HG03159 (cell line): Measurements from ENCODE around the gene TCF4.
A peak's percentile ranks its signal among the peaks of the same experiment; 100 is the strongest.

Source experiments
- ATAC-seq: cut with Tn5 transposase; IDR thresholded peaks from one replicate; pipeline ENCODE4 v1.9.1; 2021; ENCODE audit warnings: mild to moderate bottlenecking, moderate library complexity; ENCODE audit not compliant: unreplicated experiment

Gene TCF4

DNA sequence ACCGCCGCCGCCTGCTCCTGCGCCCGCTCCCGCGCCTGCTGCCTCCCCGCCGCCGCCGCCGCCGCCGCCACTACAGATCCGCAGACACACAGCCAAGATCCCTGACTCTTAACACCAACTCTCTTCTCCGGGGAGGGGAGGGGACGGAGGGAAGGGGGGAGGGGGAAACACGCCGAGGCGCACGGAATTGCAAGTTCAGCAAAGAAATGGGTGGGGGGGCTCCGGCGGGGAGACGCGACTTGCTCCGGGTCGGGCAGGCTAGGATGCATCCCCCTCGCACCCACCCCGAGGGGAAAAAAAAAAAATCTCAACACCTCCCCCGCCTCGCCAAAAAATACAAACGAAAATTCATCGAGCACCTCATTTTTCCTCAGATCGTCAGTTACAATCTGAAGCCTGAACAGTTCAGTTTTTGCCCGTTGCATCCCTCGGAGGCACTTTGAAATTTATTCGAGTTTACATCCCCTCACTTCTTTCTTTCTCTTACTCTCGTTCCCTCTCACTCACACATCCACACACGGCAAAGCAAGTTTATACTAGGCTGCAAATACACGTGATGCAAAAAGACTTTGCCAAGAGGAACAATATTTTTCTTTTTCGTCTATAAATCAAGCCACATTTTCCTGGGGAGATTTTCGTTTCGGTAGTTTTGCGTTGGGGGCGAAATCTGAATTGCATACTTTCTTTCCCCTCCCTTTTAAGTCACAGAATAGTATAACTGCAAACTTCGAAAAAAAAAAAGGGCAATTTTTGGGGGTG lies at the start of gene TCF4:
Gene TCF4, minus strand, starts transcription at position 82 of the 759 bp plus-strand sequence. CDS start 1,076 bp downstream, outside the sequence.
- no peak for ATAC-seq

DNA sequence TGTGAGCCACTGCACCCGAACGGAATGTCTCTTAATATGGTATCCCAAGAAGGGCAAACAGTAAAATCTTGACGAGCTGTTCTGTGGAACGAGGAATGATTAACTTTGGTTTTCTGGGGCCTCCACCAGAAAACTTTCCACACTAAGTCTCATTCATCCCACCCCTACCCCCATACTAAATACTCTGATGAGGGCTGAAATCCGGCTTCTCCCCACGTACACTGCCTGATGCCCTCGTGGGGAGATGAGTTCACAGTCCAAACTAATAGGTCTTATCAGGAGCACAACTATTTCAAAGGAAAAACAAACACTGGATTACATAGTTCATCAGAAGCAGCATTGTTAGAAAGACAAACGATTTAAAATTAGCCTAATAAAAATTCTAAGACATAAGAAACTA lies 49.2 kb upstream of the TCF4 start:
- ATAC-seq = no peak

GRCh38 chr18:55635439-55635838 lies 47.4 kb upstream of the TCF4 start:
- no peak for ATAC-seq

- no peak for ATAC-seq
These were observed 46.6 kb upstream of the TCF4 start for GRCh38 chr18:55634545-55634944.

DNA sequence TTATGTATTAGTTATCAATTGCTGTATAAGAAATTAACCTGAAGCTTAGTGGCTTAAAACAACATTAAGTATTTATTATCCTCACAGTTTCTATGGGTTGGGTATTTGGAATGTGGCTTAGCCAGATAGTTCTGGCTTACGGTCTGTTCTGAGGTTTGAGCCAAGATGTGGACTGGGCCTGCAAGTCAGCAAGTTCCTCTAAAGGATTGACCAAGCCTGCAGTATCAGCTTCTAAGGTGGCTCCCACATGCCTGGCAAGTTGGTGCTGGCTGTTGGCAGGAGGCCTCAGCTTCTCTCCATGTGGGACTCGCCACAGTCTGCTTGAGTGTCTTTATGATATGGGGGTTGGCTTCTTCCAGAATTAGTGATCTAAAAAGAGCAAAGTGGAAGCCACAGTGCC lies 45.0 kb upstream of the TCF4 start:
- ATAC-seq = no peak

DNA sequence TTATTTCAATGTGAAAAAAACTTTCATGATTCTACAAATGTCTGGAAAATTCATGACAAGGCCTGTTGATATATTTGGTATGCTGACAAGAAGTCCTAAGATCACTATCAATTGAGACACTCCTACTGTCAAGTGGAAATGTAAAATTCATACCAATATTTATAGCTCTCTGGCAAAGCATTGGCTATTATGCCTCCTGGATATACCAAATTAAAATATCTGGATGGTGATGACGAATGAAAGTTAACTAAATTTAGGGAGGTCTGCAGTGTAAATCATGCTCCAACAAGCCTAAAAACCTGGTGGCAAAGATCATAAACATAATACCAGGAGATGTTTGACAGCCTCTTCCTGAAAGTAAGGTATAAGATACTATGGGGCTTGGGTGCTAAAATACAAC lies 41.1 kb upstream of the TCF4 start:
- ATAC-seq = no peak

GRCh38 chr18:55627007-55627406 lies 39.0 kb upstream of the TCF4 start:
- no peak for ATAC-seq

GRCh38 chr18:55625901-55626300 lies 37.9 kb upstream of the TCF4 start:
- no peak for ATAC-seq

GRCh38 chr18:55623626-55624025 lies 35.6 kb upstream of the TCF4 start:
- no peak for ATAC-seq

- no peak for ATAC-seq
These were observed 22.5 kb upstream of the TCF4 start for GRCh38 chr18:55610506-55610905.

DNA sequence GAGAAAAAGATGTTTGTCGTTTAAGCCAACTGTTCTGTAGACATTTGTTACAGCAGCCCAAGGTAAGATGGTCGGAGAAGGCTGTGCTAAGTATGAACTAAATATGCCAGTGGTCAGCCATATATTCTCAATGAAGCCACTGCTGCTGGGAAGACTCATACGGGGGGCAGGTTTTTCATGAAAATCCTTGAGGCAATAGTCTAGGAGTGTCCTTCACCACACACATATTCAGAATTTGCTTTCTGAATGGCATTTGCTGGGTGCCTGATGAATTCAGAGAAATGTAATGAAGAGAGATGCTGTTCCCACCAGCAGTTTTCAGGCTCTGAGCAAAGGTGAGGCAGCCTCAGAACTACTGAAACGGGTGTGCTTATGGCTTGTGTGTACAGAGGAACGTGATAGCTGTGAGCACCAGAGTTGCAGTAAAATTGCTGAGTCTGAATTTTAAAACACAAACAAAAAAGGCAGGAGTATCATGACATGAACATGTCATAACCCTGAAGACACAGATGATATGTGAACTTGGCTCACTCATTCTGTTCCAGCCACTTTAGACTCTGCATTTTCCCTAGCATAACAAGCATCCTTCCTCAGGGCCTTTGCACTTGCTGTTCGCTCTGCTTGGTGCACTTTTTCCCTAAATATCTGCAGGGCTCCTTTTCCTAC lies 21.3 kb upstream of the TCF4 start:
- ATAC-seq = no peak

DNA sequence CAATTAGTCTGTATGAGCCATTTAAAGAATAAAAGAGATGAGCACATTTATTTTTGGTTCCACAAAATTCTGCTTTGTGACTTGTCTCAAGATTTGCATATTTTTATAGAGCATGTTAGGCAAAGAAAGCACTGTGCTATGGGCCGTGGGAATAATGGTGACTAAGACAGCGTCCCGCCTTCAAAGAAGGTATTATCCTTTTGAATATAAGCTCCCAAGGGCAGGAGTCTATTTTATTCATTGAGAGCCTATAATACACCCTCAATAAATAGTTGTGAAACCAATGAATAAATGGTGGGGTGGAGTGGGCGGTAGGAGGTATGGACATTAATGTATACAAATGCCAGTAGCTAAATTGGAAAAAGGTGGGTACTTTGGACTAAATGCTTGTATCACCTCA lies 20.5 kb upstream of the TCF4 start:
- no peak for ATAC-seq

DNA sequence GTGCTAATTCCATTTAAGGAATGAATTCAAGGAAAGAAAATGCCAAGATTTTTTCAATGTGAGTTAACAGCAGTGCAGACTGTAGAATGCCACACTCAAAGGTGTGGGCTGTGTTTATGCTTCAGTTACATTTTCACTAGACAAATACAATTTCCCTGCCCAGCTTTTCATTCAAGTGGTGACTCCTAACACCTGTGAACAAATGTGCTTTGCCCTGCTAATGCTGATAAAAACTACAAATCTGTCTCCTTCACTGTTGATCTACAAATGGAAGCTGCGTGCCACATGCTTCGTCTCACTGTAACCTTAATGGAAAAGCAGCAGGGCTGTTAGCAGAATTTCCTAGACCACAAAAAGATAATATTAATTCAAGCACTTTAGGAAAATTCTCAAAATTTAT lies 19.8 kb upstream of the TCF4 start:
- no peak for ATAC-seq

DNA sequence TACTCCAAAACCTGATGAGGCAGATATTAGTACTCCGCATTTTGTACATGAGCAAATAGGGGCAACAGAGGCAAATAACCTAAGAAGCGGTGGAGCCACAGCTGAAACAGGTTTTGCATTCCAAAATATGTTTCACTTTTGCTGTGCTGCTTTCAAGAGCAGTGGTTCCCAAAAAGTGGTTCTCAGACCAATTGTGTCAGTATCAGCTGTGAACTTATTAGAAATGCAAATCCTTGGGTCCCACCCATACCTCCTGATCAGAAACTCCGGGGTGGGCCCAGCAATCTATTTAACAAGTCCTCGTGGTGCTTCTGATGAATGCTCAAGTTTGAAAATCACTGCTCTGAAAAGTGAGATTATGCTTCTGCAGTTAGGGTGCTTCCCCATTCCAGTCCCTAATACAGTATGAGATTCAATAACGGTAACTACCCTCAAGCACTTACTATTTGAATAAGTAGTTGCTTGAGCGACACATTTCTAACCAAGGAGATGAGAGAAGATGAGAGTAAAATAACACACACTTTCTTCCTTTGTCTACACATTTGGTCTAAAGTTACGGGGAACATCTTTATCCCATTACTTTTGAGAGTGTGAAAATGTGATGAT lies 17.8 kb upstream of the TCF4 start:
- ATAC-seq = no peak

DNA sequence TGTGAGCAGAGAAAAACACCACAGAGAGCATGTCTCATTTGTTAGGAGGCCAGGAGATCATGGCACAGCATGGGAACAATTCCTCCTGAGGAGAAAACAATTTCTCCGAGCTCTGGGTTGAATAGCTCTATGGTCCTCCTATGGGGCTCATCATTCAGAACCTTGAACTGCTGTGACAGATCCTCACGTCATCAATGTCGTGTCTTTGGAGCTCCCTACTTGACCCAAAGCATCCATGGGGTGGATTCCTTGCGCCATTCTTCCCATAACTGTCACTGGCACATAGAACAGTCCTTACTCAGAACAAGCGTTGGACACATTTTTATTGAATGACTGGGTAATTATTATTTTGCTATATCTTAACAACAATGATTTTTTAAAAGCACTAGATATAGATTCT lies 15.8 kb upstream of the TCF4 start:
- no peak for ATAC-seq

GRCh38 chr18:55593888-55594287 lies 5.9 kb upstream of the TCF4 start:
- ATAC-seq = no peak

GRCh38 chr18:55592572-55592971 lies 4.6 kb upstream of the TCF4 start:
- ATAC-seq = no peak

DNA sequence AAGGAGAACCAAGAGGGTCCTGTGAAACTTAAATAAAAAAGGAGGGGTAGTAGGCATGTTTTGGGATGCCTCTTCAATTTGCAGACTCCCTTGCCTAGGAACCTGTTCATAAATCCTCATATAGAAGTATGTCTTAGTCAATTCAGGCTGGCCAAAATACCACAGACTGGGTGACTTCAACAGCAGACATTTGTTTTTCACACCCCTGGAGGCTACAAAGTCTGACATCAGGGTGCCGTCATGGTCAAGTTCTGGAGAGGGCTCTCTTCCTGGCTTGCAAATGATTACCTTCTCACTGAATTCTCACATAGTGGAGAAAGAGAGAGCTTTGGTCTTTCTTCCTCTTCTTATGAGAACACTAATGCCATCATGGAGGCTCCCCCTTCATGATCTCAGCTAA lies 4.1 kb upstream of the TCF4 start:
- no peak for ATAC-seq

DNA sequence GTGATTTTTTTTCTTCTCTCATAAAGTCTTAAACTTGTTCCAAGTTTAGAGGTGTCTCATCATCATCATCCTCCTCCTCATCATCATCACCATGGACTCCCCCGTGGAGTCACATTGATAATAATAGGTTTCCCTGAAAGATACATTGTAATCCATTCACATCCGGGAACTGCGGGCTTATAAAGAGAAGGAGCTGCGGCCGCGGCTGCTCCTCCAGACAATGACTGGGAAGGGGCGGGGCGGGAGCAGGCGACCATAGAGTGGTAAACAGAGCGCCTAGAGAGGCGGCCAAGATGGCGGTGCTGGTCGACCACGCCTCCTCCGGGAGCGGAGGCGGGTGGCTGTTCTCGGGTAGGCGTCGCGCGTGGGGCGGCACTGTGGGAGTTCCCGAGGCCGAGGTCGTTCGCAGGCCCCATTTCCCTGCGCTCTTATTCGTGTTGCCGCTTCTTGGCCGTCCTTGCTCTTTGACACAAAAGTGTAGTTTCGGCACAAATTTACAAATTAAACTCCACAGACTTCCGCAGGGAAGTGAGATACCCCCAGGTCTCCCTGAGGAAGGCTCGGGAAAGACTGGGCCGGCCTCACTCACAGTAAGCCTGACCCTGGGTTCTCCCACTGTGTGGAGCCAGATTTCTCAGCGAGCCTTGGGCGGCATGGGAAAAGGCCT lies 1.8 kb upstream of the TCF4 start:
- peak; percentile 88 for ATAC-seq

- ATAC-seq = no peak
These were observed 1.0 kb upstream of the TCF4 start for GRCh38 chr18:55588870-55589595.
